PC-9 (cell line): ENCODE measurements around the gene POC5. TPM values are rescaled to one million over a fixed set of nuclear protein-coding genes. Genes with fewer than 3 reads are reported as not detected.
A peak's percentile ranks its signal among the peaks of the same experiment; 100 is the strongest.

Experiments
- BruUV-seq: library from RNA; stranded (reverse); fragments of 400-500 nt; replicated peaks from 2 replicates; lab custom pipeline; 2021; lab: Mats Ljungman, UMichigan
- CTCF ChIA-PET: fragments of 300-600 bp; sonication (Branson Sonifier 250); formaldehyde crosslinking; loops from one replicate; lab custom pipeline; 2022; ENCODE audit warnings: antibody characterized with exemption; lab: Charles Lee
- POLR2A ChIA-PET: fragments of 300-600 bp; sonication (Branson Sonifier 250); formaldehyde crosslinking; loops from one replicate; lab custom pipeline; 2022; ENCODE audit warnings: antibody characterized with exemption; ENCODE audit not compliant: unreplicated experiment; lab: Charles Lee
- DNase-seq, 2 experiments: peaks; one replicate each; pipeline versions ENCODE4 v3.0.0 to v3.0.0-alpha.2; 2015 to 2022; ENCODE audit warnings: mixed read lengths in 1 of 2
- H2AFZ ChIP-seq: fragments of 200-600 bp; sonication (generic); 2 replicates; pipeline ENCODE4 v1.8.1; 2017; ENCODE audit warnings: antibody characterized with exemption
- H3F3A ChIP-seq: fragments of 200-600 bp; sonication (generic); 2 replicates; pipeline ENCODE4 v1.8.1; 2017; ENCODE audit warnings: antibody characterized with exemption, mild to moderate bottlenecking, low read depth; ENCODE audit not compliant: insufficient read depth
- H3K27ac ChIP-seq: fragments of 200-600 bp; sonication (generic); 2 replicates; pipeline ENCODE4 v1.6.1; 2016; ENCODE audit warnings: mixed run types
- H3K27me3 ChIP-seq: fragments of 200-600 bp; sonication (generic); 2 replicates; pipeline ENCODE4 v1.6.1; 2016; ENCODE audit warnings: low read depth, mixed run types; ENCODE audit not compliant: insufficient read depth
- H3K36me3 ChIP-seq: fragments of 200-600 bp; sonication (generic); 2 replicates; pipeline ENCODE4 v1.6.1; 2016; ENCODE audit warnings: low read depth, mixed run types
- H3K4me1 ChIP-seq: fragments of 200-600 bp; sonication (generic); replicated peaks from 2 replicates; pipeline ENCODE4 v1.6.1; 2016; ENCODE audit warnings: mixed run types; ENCODE audit not compliant: insufficient read depth
- H3K4me2 ChIP-seq: fragments of 200-600 bp; sonication (generic); 2 replicates; pipeline ENCODE4 v1.6.1; 2017; ENCODE audit warnings: mixed run types
- H3K4me3 ChIP-seq: fragments of 200-600 bp; sonication (generic); 2 replicates; pipeline ENCODE4 v1.6.1; 2016; ENCODE audit warnings: mixed run types
- H3K79me2 ChIP-seq: fragments of 200-600 bp; sonication (generic); 2 replicates; pipeline ENCODE4 v1.6.1; 2017; ENCODE audit warnings: low read depth, mixed run types
- H3K9me2 ChIP-seq: fragments of 200-600 bp; sonication (generic); 2 replicates; pipeline ENCODE4 v1.8.1; 2017; ENCODE audit warnings: mild to moderate bottlenecking; ENCODE audit not compliant: insufficient read depth
- H3K9me3 ChIP-seq: fragments of 200-600 bp; sonication (generic); 2 replicates; pipeline ENCODE4 v1.8.1; 2016; ENCODE audit warnings: low read depth; ENCODE audit not compliant: insufficient read depth
- H4K20me1 ChIP-seq: fragments of 200-600 bp; sonication (generic); 2 replicates; pipeline ENCODE4 v1.8.1; 2017; ENCODE audit not compliant: insufficient read depth
- CTCF ChIP-seq: fragments of 200-600 bp; sonication (generic); conservative IDR thresholded peaks from 2 replicates; pipeline ENCODE4 v1.6.1; 2017; ENCODE audit warnings: mixed run types, antibody characterized with exemption, mild to moderate bottlenecking, moderate library complexity
- EZH2 ChIP-seq: fragments of 200-600 bp; sonication (generic); IDR thresholded peaks from 2 replicates; pipeline ENCODE4 v1.8.0; 2017; ENCODE audit warnings: antibody characterized with exemption, low read depth
- intact Hi-C: fragments of 100-400 bp; cut with micrococcal nuclease; formaldehyde crosslinking; loops from one replicate; pipeline ENCODE4 v1.10.0; 2022; ENCODE audit not compliant: unreplicated experiment
- total RNA-seq: library from RNA; stranded (reverse); gene quantifications from 2 replicates; pipeline ENCODE4 v1.2.3, GENCODE V29; 2021

POC5 gene
- total RNA-seq, 1 experiment from 2014 or later, result 13.1 TPM

- Histone ChIP-seq H3F3A (peaks cover 8% of the 10 kb centered on the region; the same call in 1 of the 2 replicates), H3K4me2 (peak overlapping the region; percentile 93), H3K79me2 (peaks cover 40% of the 10 kb centered on the region), H3K9me2 (no peaks in the 10 kb centered on the region), H3K27me3 (no peaks in the 10 kb centered on the region), H3K4me3 (peak overlapping the region; percentile 72), H2AFZ (peak overlapping the region; percentile 87), H3K4me1 (peaks cover 12% of the 10 kb centered on the region), H3K27ac (peak overlapping the region; percentile 55), H3K36me3 (peaks cover 7% of the 10 kb centered on the region; the same call in 1 of the 2 replicates), H3K9me3 (no peaks in the 10 kb centered on the region), H4K20me1 (no peaks in the 10 kb centered on the region; the same call in 1 of the 2 replicates)
- TSS peak; percentile 51 for BruUV-seq
- DNase-seq, result peak in 1 of 2 experiments; percentile 1
- CTCF ChIA-PET, result no interaction called here
- TF ChIP-seq CTCF (no peak), EZH2 (no peak)
- POLR2A ChIA-PET, result interaction anchor here (0.6 to 0.7 kb wide), 3 partner anchors 239 to 998 kb away, joined by 3 to 48 read pairs (median 11); no protein-coding TSS in a partner anchor
- intact Hi-C loops, result no loop called here
These were observed 539 bp downstream of the POC5 start for GRCh38 chr5:75716715-75717081.

- DNase-seq, result no peak
- intact Hi-C loops, result no loop called here
- Histone ChIP-seq H3K36me3 (peaks cover 7% of the 10 kb centered on the region; the same call in 1 of the 2 replicates), H4K20me1 (no peaks in the 10 kb centered on the region; the same call in 1 of the 2 replicates), H3K9me3 (no peaks in the 10 kb centered on the region), H3K4me3 (no peak overlapping the region), H3K9me2 (no peaks in the 10 kb centered on the region), H2AFZ (no peak overlapping the region), H3K4me1 (peaks cover 12% of the 10 kb centered on the region), H3K4me2 (no peak overlapping the region), H3F3A (peaks cover 7% of the 10 kb centered on the region; the same call in 1 of the 2 replicates), H3K79me2 (peaks cover 45% of the 10 kb centered on the region), H3K27me3 (no peaks in the 10 kb centered on the region), H3K27ac (no peak overlapping the region)
- no peak for TF ChIP-seq CTCF
- no TSS peak for BruUV-seq
- ChIA-PET POLR2A (no interaction called here), CTCF (no interaction called here)
These were observed 5.1 kb downstream of the POC5 start for GRCh38 chr5:75712091-75712490.

- no peaks in the 10 kb centered on the region for H3F3A ChIP-seq
- intact Hi-C loops, result no loop called here
- no peaks in the 10 kb centered on the region for H3K9me3 ChIP-seq
- no peaks in the 10 kb centered on the region for H3K27me3 ChIP-seq
- H3K4me1 ChIP-seq, result peaks cover 9% of the 10 kb centered on the region
- ChIA-PET CTCF (no interaction called here), POLR2A (no interaction called here)
- peaks cover 38% of the 10 kb centered on the region for H3K79me2 ChIP-seq
- no peak overlapping the region for H2AFZ ChIP-seq
- no peak overlapping the region for H3K4me2 ChIP-seq
- no peak overlapping the region for H3K27ac ChIP-seq
- no peak overlapping the region for H3K4me3 ChIP-seq
- BruUV-seq, result no TSS peak
- no peaks in the 10 kb centered on the region for H3K9me2 ChIP-seq
- H3K36me3 ChIP-seq, result peaks cover 7% of the 10 kb centered on the region; the same call in 1 of the 2 replicates
- H4K20me1 ChIP-seq, result no peaks in the 10 kb centered on the region; the same call in 1 of the 2 replicates
- TF ChIP-seq EZH2, result no peak
- no peak for TF ChIP-seq CTCF
- no peak for DNase-seq
These were observed 6.1 kb downstream of the POC5 start for GRCh38 chr5:75711151-75711550.
